HCEC 1CT (cell line): ENCODE measurements around the gene SESN2.
"Not testable (repeated sequence)": the region's sequence is repeated elsewhere in the genome, so short reads cannot be mapped to it uniquely, and the experiment has no call there.

Experiments used
- DNase-seq: peaks from one replicate; pipeline ENCODE4 v3.0.0-alpha.2; 2017

Gene SESN2

DNA sequence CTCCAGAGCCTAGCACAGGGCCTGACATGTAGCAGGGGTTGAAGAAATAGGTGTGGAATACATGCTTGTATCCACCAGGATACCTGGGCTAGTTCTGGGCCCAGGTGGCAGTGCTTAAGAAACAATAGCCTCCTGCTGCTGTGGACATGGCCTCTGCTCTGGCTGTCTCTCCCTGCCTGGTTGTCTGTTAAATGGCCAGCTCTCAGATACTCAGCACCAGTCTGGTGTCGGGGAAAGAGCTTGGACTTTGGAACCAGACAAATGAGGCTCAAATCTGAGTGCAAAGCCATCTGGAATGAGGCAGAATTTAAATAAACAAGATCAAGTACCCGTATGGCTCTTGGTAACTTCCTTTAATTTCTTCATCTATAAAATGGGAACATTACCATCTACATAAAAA, 31.5 kb downstream of the SESN2 start:
- DNase-seq: no peak

DNA sequence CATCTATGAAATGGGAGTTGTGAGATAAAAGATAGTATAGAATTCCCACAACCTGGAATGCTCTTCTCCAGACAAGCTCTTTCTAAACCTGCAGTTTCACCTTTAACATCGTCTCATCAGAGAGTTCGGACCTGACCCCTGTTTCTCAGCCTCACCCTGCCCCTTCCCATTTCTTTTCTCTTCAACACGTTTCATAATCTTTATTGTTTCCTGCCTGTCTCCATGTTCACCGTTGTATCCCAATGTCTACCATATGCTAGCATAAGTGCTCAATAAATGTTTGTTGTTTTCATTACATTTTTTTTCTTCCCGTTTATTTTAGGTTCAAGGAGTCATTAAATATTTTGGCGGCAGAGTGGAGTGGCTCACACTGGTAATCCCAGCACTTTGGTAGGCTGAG, 32.4 kb downstream of the SESN2 start:
- no peak for DNase-seq

- no peak for DNase-seq
These were observed 36.6 kb downstream of the SESN2 start for GRCh38 chr1:28295936-28296335.

DNA sequence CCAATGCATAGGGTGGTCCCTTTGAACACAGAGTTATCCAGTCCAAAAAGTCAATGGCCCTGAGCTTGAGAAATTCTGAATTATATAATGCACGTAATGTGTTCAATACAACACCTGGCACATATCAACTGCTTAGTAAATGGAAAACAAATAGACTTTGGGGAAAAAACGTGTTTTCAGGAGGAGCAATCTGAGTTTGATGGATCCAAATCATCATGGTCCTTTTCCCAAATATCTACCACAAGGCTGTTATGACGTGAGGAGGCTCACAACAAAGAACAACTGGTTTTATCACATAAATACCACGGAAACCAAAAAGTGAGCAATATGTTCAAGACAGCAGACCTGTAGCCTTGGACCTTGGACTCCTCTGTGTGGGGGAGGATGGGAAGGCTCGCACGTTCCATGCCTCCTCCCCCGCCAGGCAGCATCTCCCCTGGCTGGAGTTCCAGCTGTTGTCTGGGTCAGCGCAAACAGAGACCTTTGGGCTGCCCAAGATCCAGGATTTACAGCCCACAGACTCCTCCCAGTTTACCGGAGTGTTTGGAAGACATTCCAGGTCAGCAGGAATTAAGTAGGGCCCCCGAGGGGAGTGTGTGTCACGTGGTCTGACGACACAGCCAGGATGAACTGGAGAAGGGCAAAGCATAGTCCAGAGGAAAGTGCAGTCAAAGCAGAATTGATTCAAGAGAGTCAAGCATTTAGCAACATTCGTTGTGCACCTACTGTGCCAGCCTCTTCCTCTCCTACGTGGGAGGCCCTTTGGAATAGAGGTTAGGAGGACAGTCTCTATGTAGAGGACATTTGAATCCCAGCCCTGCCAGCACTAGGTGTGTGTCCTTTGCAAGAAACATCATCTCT, 37.3 kb downstream of the SESN2 start:
- no peak for DNase-seq

DNA sequence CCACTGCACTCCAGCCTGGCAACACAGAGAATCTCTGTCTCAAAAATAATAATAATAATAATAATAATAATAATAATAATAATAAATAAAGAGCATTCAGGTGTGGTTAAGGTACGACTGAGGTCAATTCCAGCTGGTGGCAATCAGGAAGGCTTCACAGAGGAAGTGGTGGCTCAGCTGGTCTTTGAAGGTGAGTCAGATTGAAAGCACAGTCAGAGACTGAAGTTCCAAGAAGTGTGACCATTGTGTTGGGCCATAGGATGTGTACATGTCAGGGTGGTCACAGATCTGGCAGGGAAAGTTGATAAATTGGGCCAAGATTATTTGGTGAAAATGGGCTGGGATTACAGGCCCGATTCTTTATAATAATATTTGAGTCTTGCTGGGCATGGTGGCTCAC, 38.5 kb downstream of the SESN2 start:
- no peak for DNase-seq

- DNase-seq: no peak
These were observed 39.1 kb downstream of the SESN2 start for GRCh38 chr1:28298438-28298837.

DNA sequence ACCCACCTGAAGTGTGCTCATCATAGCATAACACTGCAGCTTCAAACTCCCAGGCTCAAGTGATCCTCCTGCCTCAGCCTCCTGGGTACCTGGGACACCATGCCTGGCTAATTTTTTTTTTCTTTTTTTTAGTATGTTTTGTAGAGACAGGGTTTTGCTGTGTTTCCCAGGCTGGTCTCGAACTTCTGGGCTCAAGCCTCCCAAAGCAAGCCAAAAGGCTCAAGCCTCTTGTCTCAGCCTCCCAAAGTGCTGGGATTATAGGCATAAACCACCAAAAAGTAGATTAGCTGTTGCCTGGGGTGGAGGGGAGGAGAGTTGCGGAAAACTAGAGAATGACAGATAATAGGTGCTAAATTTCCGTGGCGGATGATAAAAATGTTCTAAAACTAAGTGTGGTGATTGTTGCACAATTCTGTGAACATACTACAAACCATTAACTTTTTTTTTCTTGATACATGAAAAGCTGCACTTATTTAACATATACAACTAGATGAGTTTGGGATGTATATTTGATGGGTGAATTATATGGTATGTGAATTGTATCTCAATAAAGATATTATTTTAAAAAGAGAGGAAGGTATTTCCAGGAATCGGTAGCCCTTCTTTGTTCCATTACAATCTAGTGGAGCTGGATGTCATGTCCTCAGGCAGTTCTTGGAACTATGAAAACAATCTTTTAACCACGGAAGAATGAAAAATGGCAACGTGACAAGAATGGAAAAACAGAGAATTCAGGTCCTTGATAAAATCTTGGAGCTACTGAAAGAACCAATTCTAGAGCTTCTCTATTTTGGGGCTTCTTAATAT, 42.3 kb downstream of the SESN2 start:
- no peak for DNase-seq

DNA sequence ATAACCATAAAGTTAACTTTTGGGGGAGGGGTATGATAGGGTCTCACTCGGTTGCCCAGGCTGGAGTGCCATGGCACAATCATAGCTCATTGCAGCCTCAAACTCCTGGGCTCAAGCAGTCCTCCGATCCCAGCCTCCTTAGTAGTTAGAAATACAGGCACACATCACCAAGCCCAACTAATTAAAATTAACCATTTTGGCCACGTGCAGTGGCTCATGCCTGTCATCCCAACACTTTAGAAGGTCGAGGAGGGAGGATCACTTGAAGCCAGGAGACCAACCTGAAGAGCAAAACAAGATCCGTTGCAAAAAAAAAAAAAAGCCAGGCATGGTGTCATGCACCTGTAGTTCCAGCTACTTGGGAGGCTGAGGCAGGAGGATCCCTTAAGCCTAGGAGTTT, 42.9 kb downstream of the SESN2 start:
- DNase-seq: no peak

DNA sequence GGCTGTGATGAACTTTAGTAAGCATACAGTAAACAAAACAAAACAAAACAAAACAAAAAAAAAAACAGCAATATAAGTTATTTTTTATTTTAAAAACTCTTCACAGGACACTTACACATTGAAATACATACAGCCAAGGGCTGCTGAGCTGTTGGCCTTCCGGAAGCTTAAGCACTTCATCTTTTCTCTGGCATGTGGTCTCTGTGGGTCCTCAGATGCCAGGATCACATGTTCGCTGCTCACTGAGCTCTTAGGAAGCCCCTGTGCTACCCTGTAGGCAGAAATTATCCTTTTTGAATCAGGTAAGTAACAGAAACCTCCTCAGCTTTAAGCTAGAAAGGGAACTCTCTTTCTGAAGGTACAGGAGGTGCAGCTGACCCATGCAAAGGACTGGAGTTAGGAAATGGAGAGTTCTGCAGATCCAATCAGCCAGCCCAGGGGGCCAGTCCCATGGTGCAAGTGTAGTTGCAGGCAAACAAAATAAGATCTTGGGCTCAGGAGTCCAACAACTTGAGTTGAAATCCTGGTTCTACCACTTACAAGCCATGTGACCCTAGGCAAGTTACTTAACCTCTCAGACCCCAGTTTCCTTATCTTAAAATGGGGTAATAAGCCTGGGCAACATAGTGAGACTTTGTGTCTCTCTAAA, 47.1 kb downstream of the SESN2 start:
- no peak for DNase-seq

- no peak for DNase-seq
These were observed 49.4 kb downstream of the SESN2 start for GRCh38 chr1:28308750-28309149.

DNA sequence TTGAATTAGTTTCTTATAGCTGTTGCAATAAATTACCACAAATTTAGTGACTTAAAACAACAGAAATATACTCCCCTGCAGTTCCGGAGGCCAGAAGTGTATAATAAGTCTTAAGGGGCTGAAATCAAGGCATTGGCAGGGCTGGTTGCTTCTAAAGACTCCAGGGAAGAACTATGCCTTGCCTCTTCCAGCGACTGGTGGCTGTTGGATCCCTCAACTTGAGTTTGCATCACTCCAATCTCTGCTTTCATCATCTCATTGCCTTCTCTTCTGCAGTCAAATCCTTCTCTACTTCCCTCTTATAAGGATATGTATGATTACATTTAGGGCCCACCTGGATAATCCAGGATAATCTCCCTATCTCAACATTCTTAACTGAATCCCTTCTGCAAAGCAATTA, 50.4 kb downstream of the SESN2 start:
- DNase-seq: no peak

- peak; percentile 64 for DNase-seq
These were observed 54.6 kb downstream of the SESN2 start for GRCh38 chr1:28313702-28314546.

GRCh38 chr1:28314547-28314941, 55.2 kb downstream of the SESN2 start:
- DNase-seq: no peak

DNA sequence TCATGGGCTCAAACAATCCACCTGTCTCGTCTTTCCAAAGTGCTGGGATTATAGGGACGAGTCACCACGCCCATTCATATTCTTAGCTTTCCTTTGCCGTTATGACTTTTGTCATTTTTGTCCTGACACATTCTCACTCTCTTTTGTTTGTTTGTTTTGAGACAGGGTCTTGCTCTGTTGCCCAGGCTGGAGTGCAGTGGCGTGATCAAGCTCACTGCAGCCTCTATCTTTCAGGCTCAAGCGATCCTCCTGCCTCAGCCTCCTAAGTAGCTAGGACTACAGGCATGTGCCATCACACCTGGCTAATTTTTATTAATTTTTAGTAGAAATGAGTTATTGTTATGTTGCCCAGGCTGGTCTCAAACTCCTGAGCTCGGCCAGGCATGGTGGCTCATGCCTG, 57.7 kb downstream of the SESN2 start:
- no peak for DNase-seq

DNA sequence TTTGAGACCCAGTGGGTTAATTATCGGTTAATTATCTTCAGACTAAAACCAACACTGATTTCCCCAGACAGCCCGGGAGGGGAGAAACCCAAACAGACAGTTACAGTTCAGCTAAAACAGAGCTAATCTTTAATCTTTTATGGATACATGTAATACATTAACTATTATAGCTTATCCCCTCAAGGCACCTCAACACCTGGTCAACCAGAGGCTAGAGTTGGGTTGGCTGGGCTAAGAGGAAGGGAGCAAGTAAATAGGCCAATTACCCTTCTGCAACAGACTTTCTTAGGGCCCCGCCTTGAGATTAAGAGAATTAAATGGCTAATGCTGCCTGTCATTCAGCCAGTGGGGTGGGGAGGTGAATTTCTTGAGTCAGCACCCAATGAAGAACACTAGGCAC, 62.9 kb downstream of the SESN2 start:
- no peak for DNase-seq

- no peak for DNase-seq
These were observed 64.4 kb downstream of the SESN2 start for GRCh38 chr1:28323720-28324119.

DNA sequence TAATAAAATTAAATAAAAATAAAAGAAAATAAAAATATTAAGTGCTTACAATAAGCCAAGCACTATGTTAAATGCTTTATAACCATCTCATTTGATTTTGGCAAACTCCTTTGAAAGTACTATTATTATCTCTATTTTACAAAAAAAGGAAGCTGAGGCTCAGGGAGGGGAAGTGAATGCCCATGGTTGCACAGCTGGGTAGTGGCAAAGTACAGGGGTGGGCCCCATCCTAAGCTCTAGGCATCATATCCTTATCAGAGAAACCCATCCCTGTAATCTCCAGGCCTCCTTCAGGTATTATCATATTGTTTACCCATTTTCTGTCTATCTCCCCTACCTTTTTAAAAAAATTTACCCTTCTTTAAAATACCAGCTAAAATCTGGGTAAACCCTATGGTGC, 67.2 kb downstream of the SESN2 start:
- no peak for DNase-seq

- DNase-seq: peak; percentile 21
These were observed 67.7 kb downstream of the SESN2 start for GRCh38 chr1:28326984-28327383.

- not testable (repeated sequence) for DNase-seq
These were observed 68.1 kb downstream of the SESN2 start for GRCh38 chr1:28327431-28327830.

DNA sequence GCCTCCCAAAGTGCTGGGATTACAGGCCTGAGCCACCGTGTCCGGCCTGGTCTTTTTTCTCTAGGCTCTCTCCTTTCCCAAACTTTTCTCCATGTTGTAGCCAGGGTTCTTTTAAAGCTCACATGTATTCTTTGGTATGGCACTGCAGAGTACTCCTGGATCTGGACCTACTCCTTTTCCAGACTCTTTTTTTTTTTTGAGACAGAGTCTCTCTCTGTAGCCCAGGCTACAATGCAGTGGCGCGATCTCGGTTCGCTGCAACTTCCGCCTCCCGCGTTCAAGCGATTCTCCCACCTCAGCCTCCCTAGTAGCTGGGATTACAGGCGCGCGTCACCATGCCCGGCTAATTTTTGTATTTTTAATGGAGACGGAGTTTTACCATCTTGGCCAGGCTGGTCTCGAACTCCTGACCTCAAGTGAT, 68.9 kb downstream of the SESN2 start:
- no peak for DNase-seq

GRCh38 chr1:28329395-28330153, 70.3 kb downstream of the SESN2 start:
- no peak for DNase-seq
